ENCODE measurements around the gene ING3.

GRCh38 chr7:121003986-121004685, 53.6 kb downstream of the ING3 start:
- TF ChIP-seq, protein P1, sequence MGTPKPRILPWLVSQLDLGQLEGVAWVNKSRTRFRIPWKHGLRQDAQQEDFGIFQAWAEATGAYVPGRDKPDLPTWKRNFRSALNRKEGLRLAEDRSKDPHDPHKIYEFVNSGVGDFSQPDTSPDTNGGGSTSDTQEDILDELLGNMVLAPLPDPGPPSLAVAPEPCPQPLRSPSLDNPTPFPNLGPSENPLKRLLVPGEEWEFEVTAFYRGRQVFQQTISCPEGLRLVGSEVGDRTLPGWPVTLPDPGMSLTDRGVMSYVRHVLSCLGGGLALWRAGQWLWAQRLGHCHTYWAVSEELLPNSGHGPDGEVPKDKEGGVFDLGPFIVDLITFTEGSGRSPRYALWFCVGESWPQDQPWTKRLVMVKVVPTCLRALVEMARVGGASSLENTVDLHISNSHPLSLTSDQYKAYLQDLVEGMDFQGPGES (IDR thresholded peaks at IDR 0.05; ENCODE audit: low read depth, low read length), result no peak
- TF ChIP-seq CTCF (IDR thresholded peaks at IDR 0.05) (no peak), EP300 (IDR thresholded peaks at IDR 0.05; ENCODE audit: borderline replicate concordance in 1 of 2, low read depth in 1 of 2, low read length in 1 of 2) (no peak), GABPA (IDR thresholded peaks at IDR 0.05; ENCODE audit: low read depth) (no peak), TCF12 (IDR thresholded peaks at IDR 0.05) (no peak), RCOR1 (IDR thresholded peaks at IDR 0.05; ENCODE audit: low read length) (no peak), NRF1 (IDR thresholded peaks at IDR 0.05; ENCODE audit: low read depth, low read length) (no peak), POLR2AphosphoS5 (IDR thresholded peaks at IDR 0.05; ENCODE audit: low read depth, low read length) (no peak), RAD21 (IDR thresholded peaks at IDR 0.05; ENCODE audit: low read length) (no peak)
- TF ChIP-seq, protein P2, sequence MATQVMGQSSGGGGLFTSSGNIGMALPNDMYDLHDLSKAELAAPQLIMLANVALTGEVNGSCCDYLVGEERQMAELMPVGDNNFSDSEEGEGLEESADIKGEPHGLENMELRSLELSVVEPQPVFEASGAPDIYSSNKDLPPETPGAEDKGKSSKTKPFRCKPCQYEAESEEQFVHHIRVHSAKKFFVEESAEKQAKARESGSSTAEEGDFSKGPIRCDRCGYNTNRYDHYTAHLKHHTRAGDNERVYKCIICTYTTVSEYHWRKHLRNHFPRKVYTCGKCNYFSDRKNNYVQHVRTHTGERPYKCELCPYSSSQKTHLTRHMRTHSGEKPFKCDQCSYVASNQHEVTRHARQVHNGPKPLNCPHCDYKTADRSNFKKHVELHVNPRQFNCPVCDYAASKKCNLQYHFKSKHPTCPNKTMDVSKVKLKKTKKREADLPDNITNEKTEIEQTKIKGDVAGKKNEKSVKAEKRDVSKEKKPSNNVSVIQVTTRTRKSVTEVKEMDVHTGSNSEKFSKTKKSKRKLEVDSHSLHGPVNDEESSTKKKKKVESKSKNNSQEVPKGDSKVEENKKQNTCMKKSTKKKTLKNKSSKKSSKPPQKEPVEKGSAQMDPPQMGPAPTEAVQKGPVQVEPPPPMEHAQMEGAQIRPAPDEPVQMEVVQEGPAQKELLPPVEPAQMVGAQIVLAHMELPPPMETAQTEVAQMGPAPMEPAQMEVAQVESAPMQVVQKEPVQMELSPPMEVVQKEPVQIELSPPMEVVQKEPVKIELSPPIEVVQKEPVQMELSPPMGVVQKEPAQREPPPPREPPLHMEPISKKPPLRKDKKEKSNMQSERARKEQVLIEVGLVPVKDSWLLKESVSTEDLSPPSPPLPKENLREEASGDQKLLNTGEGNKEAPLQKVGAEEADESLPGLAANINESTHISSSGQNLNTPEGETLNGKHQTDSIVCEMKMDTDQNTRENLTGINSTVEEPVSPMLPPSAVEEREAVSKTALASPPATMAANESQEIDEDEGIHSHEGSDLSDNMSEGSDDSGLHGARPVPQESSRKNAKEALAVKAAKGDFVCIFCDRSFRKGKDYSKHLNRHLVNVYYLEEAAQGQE (IDR thresholded peaks at IDR 0.05; ENCODE audit: low read depth, low read length), result no peak
- TF ChIP-seq, protein P3, sequence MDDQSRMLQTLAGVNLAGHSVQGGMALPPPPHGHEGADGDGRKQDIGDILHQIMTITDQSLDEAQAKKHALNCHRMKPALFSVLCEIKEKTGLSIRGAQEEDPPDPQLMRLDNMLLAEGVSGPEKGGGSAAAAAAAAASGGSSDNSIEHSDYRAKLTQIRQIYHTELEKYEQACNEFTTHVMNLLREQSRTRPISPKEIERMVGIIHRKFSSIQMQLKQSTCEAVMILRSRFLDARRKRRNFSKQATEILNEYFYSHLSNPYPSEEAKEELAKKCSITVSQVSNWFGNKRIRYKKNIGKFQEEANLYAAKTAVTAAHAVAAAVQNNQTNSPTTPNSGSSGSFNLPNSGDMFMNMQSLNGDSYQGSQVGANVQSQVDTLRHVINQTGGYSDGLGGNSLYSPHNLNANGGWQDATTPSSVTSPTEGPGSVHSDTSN (IDR thresholded peaks at IDR 0.05), result no peak
- TF ChIP-seq, protein P4, sequence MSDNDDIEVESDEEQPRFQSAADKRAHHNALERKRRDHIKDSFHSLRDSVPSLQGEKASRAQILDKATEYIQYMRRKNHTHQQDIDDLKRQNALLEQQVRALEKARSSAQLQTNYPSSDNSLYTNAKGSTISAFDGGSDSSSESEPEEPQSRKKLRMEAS (IDR thresholded peaks at IDR 0.05; ENCODE audit: low read depth), result no peak

Data from SK-N-SH (cell line).